GM18526 (cell line): Measurements from ENCODE around the gene FHIT.

ENCODE experiments used
- POLR2A ChIP-seq: IDR thresholded peaks from 3 replicates; pipeline ENCODE4 v1.6.1; 2011; ENCODE audit not compliant: insufficient read length; ENCODE audit errors: extremely low read depth

FHIT gene

DNA sequence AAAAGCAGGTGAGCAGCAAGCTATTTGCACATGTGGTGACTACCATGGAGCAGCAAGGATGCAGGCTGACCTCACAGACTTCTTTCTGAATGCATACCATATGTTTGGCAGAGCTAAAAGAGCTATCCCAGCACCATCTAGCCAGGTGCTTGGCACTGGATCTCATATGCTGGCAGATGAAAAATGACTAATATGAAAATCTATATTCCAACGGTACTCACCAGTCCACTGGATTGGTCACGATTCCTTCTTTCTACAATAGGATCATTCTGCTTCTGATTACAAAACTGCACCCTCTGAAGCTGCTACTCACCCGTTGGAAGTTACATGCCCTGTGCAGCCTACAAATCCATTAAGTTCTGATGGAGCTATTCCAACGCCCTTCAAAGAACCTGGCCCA lies 1487.1 kb downstream of the FHIT start:
- no peak for TF ChIP-seq POLR2A

DNA sequence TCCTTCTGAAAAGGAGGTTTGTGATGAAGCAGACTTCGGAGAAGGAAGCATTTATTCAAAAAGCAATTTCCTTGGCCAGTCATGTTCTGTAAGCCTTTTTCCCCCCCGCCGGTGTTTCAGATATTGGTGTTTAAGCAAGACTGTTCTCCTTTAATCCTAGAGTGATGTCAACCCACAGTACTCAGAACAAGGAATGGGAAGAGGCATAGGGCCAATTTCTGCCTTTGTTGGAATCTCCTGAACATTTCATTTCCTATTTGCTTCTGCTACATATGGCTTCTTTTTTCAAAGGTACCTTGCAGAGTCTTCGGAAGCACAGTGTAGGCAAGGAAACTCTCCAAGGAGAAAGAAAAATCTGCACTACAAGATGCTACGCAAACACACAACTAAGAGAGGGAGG lies 1488.3 kb downstream of the FHIT start:
- TF ChIP-seq POLR2A: no peak

DNA sequence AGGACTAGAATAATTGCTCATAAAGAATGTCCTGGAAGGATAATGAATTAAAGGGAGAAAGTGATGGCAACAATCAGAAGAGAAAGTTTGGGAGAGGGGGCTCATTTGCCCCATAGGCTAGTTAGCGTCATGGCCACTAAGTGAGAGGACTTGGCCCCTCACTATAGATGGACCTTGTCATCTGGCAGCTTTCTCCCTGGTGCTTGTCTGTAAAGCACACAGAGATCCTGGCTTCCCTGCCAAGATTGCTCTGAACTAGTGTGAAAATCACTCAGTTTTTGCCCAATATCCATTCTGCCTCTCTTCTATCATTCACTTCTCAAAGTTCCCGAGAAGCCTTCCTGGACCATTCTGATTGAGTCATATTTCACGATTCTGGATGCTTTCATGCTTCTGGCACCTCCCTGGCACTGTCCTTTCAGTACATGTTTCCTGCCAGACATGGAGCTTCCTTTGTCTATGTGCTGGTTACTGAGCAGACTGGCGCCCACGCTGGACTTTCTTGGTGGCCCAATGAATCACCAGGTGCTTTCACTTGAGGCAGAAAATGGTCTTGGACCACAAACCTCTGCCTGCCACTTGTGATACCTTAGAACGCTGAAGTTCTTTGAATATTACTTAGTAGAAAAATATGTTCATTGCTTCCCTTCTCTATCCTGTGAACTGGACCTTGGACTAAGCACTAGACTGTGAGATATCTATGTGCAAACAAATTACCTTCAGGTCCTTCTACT lies 1491.8 kb downstream of the FHIT start:
- no peak for TF ChIP-seq POLR2A

DNA sequence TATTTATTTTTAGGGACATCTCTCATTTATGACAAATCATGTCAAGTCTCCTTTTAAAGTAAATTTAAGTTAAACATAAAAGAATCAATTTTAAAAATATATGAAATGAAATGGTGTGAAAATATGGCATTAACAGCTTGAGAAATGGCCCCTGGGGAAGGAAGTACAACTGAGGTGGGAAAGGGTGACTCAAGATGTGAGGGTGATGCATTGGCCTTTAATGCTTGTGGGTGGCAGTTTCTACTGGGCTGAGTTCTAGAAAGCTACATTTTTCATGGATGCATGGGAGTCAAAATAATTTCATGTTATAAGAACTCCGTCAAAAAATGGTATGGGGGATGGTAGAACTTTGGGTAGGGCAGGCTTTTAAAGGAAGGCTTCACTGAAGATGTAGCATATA lies 1492.6 kb downstream of the FHIT start:
- no peak for TF ChIP-seq POLR2A

DNA sequence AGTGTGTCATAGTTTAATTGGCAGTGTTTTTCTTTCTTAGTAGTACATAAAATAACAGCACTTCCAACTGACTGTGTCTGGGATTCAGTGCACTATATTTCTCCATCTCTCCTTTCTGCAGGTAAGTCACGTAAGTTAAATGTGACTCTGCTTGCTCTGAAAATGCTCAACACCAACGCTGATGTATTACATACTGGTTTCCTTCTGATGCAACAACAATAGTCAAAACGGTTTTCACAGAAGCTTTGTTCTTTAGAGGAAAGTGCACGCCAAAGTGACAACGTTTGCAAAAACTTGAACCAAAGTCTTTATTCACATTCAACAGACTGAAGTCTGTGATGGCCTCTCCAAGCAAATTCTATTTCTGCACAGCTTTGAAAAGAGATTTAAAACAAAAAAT lies 1494.3 kb downstream of the FHIT start:
- TF ChIP-seq POLR2A: no peak

DNA sequence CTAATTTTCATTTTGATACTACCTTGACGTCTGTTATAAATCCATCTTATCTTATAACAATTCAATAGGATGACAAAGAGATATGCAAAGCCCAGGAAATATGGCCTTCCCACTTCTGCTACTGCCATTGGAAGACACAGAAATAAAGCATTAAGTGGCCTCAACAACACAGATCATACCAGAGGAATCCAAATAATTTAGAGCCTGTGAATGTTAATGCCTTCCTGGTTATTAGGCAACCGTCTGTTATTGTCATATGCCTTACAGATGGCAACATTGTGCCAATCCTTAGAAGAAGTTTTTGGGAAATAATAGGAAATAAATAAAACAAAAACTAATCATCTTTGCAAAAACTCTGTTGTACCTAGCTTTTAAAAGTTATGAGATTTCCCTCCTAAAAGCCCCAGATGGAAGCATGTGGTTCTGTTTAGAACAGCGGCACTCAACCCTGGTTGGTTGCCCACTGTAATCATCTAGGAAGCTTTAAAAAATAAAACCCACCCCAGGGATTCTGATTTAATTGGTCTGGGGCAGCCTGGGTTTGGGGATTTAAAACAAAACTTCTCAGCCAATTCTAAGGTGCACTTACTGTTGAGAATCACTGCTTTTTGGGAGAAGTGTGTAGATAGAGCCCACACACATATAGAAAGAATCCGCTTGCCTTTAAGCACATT lies 1496.7 kb downstream of the FHIT start:
- TF ChIP-seq POLR2A: no peak

DNA sequence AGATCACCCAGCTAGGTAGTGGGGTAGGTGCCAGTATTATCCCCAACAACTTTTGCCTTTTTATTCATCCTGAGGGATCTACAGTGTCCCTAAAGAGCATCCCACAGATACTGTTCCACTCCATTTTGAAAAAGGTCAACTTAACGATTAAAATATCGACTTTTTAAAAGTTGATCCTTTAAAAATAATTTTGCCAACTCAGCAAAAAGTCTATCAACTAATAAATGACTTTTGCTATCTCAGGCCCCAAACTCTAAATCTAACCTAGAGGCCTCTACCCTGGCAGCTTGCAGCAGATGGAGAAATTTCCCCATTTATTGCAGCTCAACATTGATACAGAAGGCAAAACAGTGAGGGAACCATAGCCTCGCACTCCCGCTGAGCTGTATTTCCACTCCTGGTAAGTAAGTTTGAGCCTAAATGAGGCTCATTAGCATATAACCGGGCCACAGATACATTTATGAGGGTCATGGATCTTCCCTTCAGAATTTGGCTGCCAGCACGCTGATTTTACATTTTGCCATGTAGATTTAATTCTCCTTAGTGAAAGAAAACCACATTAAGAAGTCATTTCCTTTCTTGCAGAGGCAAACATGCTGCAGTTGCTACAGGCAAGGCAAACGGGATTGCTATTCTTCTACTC lies 1497.3 kb downstream of the FHIT start:
- no peak for TF ChIP-seq POLR2A

DNA sequence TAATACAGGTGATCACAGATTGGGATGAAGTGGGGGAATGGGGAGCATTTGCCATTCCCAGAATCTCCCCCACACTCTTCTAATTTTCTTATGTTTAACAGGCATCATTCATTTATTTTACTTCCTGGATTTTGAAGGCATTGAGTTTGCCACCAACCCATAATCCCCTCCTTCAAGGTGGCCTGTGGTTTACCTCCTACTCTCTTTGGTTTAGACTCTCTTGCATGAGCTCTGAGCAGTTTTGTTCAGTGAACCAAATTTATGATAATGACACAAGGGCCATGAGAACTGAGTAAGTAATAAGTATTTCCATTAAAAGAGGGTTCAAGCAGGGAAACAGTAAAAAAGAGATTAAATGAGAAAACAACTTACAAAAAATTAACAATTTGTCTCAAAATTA lies 1498.3 kb downstream of the FHIT start:
- TF ChIP-seq POLR2A: no peak

DNA sequence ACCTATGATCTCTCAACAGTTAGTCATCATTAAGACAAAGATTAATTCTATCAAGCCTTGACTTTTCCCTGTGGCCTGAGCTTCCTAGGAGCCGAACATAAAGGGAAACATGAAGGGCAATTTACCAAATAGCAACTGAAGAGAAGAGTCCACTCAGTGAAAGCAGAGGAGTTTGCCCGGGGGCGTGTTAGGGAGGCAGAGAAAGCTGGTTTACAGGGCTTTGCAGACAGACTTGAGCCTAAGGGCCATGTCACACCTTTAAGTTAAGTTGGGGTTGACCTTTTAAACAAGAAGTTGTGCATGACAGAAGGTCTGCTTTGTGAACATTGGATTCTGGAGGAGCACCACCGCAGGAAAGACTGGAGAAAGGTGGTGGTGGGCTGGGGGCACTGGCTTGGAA lies 1499.6 kb downstream of the FHIT start:
- no peak for TF ChIP-seq POLR2A

GRCh38 chr3:59750391-59750790 lies 1500.9 kb downstream of the FHIT start:
- no peak for TF ChIP-seq POLR2A

- no peak for TF ChIP-seq POLR2A
These were observed 1502.0 kb downstream of the FHIT start for GRCh38 chr3:59749291-59749690.

DNA sequence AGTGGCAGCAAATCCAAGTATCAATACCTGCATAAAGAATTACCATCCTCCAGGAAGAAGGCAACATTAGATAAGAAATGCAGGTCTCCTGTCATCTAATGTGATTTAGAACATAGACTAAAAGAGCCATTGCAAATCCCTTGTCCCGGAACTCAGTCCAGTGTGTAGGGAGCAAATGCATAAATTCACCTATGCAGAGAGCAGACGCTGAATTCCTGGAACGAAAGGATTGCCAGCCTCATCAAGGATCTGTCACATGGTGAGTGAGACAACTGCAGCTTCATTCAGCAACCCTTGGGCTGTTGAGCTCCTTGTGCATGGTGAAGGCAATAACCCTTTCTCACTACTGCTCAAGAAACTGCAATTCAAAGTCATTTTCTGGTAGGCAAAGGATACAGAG lies 1504.7 kb downstream of the FHIT start:
- no peak for TF ChIP-seq POLR2A

GRCh38 chr3:59737241-59737640 lies 1514.0 kb downstream of the FHIT start:
- no peak for TF ChIP-seq POLR2A

DNA sequence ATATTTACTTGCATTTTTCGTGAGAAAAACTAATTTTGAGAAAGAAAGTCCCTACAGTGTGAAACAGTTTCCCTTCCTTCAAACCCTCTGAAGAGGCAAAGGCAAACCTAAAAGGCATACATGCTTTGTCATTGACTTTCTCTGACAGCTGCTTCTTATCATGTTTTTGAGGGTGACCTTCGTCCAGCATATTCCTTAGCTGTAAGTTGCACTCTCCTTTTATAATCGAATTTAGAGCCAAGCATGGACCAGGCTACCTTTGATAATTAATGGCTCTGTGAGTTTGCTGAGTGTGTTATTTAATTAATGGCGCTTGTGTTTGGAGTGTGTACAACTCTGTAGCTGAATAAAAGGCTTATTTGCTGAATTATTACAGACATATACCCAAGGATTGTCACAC lies 1517.2 kb downstream of the FHIT start:
- TF ChIP-seq POLR2A: no peak

DNA sequence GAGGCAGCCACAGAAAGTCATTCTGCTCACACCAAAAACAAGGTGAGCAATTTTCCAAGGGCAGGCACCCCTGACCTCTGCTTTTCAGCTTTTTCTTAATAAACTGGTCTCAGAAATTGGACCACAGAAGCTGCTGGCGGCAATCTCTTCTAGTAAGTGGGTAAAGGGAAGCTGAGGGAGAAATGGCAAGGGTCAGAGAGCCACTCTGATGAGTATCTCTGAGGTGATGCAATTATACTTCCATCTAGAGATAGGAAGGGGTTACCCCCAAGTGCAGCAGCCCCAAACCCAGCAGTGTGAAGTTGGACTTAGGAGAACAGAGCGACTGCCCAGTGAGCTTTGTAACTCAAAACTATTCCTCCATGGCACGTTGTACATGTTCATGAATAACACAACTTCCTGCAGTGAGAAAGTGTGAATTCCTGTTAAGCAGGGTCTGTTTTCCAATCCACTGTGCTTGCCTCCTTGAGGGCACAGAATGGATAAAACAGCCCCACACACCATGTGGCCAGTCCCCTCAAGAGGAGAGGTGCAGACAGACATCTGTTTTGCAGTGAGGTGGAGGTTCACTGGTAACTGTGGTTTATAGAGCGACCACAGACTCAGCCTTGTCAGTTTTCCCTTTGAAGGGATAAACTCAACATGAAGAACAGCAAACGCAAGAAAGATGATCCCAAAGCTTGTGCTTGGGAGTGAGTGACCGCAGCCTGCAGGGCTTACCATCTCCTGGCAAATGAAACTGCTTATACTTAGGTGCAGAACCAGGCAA lies 1518.0 kb downstream of the FHIT start:
- TF ChIP-seq POLR2A: no peak

GRCh38 chr3:59731943-59732342 lies 1519.3 kb downstream of the FHIT start:
- TF ChIP-seq POLR2A: no peak
